Activated CD8-positive, alpha-beta T cell treated with anti-CD3 and anti-CD28 coated beads for 36 hours (primary cell): Measurements from ENCODE around the gene KRTAP2-4. TPM values are rescaled to one million over a fixed set of nuclear protein-coding genes. Genes with fewer than 3 reads are reported as not detected.
"Not testable (repeated sequence)": the region's sequence is repeated elsewhere in the genome, so short reads cannot be mapped to it uniquely, and the experiment has no call there.

Experiments used
- ATAC-seq: fragments of 200-7000 bp; cut with Tn5 transposase; one replicate; pipeline ENCODE4 v1.10.0; 2021; ENCODE audit warnings: mild to moderate bottlenecking, moderate library complexity
- CTCF ChIA-PET: fragments of 350-600 bp; sonication (Branson Sonifier 250); formaldehyde crosslinking; loops from one replicate; lab custom pipeline; 2021; ENCODE audit warnings: antibody characterized with exemption; lab: Charles Lee
- POLR2A ChIA-PET: fragments of 350-600 bp; sonication (Branson Sonifier 250); formaldehyde crosslinking; loops from one replicate; lab custom pipeline; 2021; ENCODE audit warnings: antibody characterized with exemption; lab: Charles Lee
- DNase-seq: peaks from one replicate; pipeline ENCODE4 v3.0.0-alpha.2; 2020
- H3K27ac Mint-ChIP-seq: one replicate; pipeline ENCODE4 v1.8.0; 2021; ENCODE audit warnings: mild to moderate bottlenecking, mixed read lengths
- H3K27me3 Mint-ChIP-seq: one replicate; pipeline ENCODE4 v1.8.0; 2021; ENCODE audit warnings: mixed read lengths
- H3K36me3 Mint-ChIP-seq: one replicate; pipeline ENCODE4 v1.8.0; 2021; ENCODE audit warnings: low read depth, mixed read lengths
- H3K4me1 Mint-ChIP-seq: one replicate; pipeline ENCODE4 v1.8.0; 2021; ENCODE audit warnings: low read depth, mixed read lengths
- H3K4me3 Mint-ChIP-seq: one replicate; pipeline ENCODE4 v1.8.0; 2021; ENCODE audit warnings: mild to moderate bottlenecking, moderate library complexity, mixed read lengths
- H3K9me3 Mint-ChIP-seq: one replicate; pipeline ENCODE4 v1.8.0; 2021; ENCODE audit warnings: mixed read lengths
- CTCF ChIP-seq: fragments of 200-600 bp; IDR thresholded peaks from one replicate; pipeline ENCODE4 v1.8.0; 2022; ENCODE audit warnings: antibody characterized with exemption, mild to moderate bottlenecking
- intact Hi-C: fragments of 100-400 bp; cut with micrococcal nuclease; formaldehyde crosslinking; loops from one replicate; pipeline ENCODE4 v1.10.0; 2022
- total RNA-seq, 2 experiments: library from RNA; stranded (reverse); gene quantifications; one replicate each; pipeline ENCODE4 v1.2.3, GENCODE V29; 2021

Gene KRTAP2-4
- total RNA-seq, 2 experiments from 2014 or later = not detected

GRCh38 chr17:41058741-41059140, 6.9 kb downstream of the KRTAP2-4 start:
- H3K27me3 Mint-ChIP-seq = peaks cover 33% of the 10 kb centered on the region
- no peak for DNase-seq
- no peaks in the 10 kb centered on the region for H3K36me3 Mint-ChIP-seq
- TF ChIP-seq CTCF = no peak
- H3K4me1 Mint-ChIP-seq = no peaks in the 10 kb centered on the region
- no peaks in the 10 kb centered on the region for H3K9me3 Mint-ChIP-seq
- ChIA-PET POLR2A (no interaction called here), CTCF (interaction anchor here (0.8 kb wide), 1 partner anchor 20 kb away, joined by 3 read pairs; no protein-coding TSS in a partner anchor)
- H3K27ac Mint-ChIP-seq = no peak overlapping the region
- ATAC-seq = no peak
- intact Hi-C loops = no loop called here
- H3K4me3 Mint-ChIP-seq = no peak overlapping the region

- no peak for TF ChIP-seq CTCF
- ATAC-seq (no peak), DNase-seq (no peak)
- no peak overlapping the region for H3K4me3 Mint-ChIP-seq
- H3K27me3 Mint-ChIP-seq = peaks cover 34% of the 10 kb centered on the region
- no peak overlapping the region for H3K27ac Mint-ChIP-seq
- H3K9me3 Mint-ChIP-seq = no peaks in the 10 kb centered on the region
- CTCF ChIA-PET = no interaction called here
- H3K36me3 Mint-ChIP-seq = no peaks in the 10 kb centered on the region
- no peaks in the 10 kb centered on the region for H3K4me1 Mint-ChIP-seq
- POLR2A ChIA-PET = no interaction called here
- intact Hi-C loops = no loop called here
These were observed 8.1 kb downstream of the KRTAP2-4 start for GRCh38 chr17:41057547-41057946.

- H3K4me1 Mint-ChIP-seq, CTCF ChIA-PET, H3K27ac Mint-ChIP-seq, H3K36me3 Mint-ChIP-seq, intact Hi-C loops, H3K4me3 Mint-ChIP-seq, ATAC-seq, POLR2A ChIA-PET, H3K9me3 Mint-ChIP-seq, DNase-seq: not testable (repeated sequence)
- peaks cover 22% of the 10 kb centered on the region for H3K27me3 Mint-ChIP-seq
These were observed 10.5 kb downstream of the KRTAP2-4 start, which contains the start of gene KRTAP2-2 for GRCh38 chr17:41055130-41055529. TSS of gene KRTAP2-2 (minus strand) at chr17:41055230. CDS start at chr17:41055211, 19 bp downstream.

GRCh38 chr17:41054556-41054955, 11.1 kb downstream of the KRTAP2-4 start:
- peaks cover 21% of the 10 kb centered on the region for H3K27me3 Mint-ChIP-seq
- H3K36me3 Mint-ChIP-seq, H3K4me3 Mint-ChIP-seq, H3K9me3 Mint-ChIP-seq, POLR2A ChIA-PET, H3K4me1 Mint-ChIP-seq, CTCF ChIA-PET, intact Hi-C loops, H3K27ac Mint-ChIP-seq, ATAC-seq, DNase-seq: not testable (repeated sequence)

GRCh38 chr17:41054025-41054424, 11.7 kb downstream of the KRTAP2-4 start:
- Mint-ChIP-seq H3K27me3 (peaks cover 18% of the 10 kb centered on the region), H3K36me3 (no peaks in the 10 kb centered on the region), H3K9me3 (no peaks in the 10 kb centered on the region), H3K4me3 (no peak overlapping the region), H3K27ac (no peak overlapping the region), H3K4me1 (no peaks in the 10 kb centered on the region)
- intact Hi-C loops = no loop called here
- ATAC-seq = no peak
- CTCF ChIA-PET = no interaction called here
- DNase-seq = no peak
- no peak for TF ChIP-seq CTCF
- POLR2A ChIA-PET = no interaction called here

GRCh38 chr17:41052566-41052965, 13.1 kb downstream of the KRTAP2-4 start:
- intact Hi-C loops = no loop called here
- ATAC-seq (no peak), DNase-seq (no peak)
- no peak overlapping the region for H3K27ac Mint-ChIP-seq
- no peaks in the 10 kb centered on the region for H3K4me1 Mint-ChIP-seq
- CTCF ChIA-PET = no interaction called here
- no peak overlapping the region for H3K4me3 Mint-ChIP-seq
- H3K36me3 Mint-ChIP-seq = no peaks in the 10 kb centered on the region
- H3K27me3 Mint-ChIP-seq = peaks cover 12% of the 10 kb centered on the region
- H3K9me3 Mint-ChIP-seq = no peaks in the 10 kb centered on the region
- no peak for TF ChIP-seq CTCF
- POLR2A ChIA-PET = no interaction called here
